K562 (cell line): ENCODE data around the gene ABCA3. TPM values are rescaled to one million over a fixed set of nuclear protein-coding genes. Genes with fewer than 3 reads are reported as not detected.

ENCODE experiments used
- CEBPB ChIP-seq: fragments of 450-650 bp; IDR thresholded peaks from 2 replicates; pipeline ENCODE4 v1.6.1; 2016; ENCODE audit warnings: missing genetic modification characterization, missing compliant biosample characterization
- ELF4 ChIP-seq: fragments of 450-650 bp; formaldehyde crosslinking; IDR thresholded peaks from 2 replicates; pipeline ENCODE4 v1.4.0; 2022; ENCODE audit warnings: missing genetic modification characterization
- GATAD2A ChIP-seq: fragments of 450-650 bp; IDR thresholded peaks from 2 replicates; pipeline ENCODE4 v1.6.1; 2017
- TCF3 ChIP-seq: sonication (generic); formaldehyde crosslinking; IDR thresholded peaks from 2 replicates; pipeline ENCODE4 v1.4.0; 2020; ENCODE audit warnings: mild to moderate bottlenecking, missing genetic modification reagents
- ZNF75A ChIP-seq: fragments of 450-650 bp; formaldehyde crosslinking; IDR thresholded peaks from 2 replicates; pipeline ENCODE4 v1.4.0; 2020; ENCODE audit warnings: mild to moderate bottlenecking
- polyA plus RNA-seq, 8 experiments: library from polyadenylated mRNA; depleted of rRNA in 4 of 8; stranded (reverse) in 5 of 8; unstranded in 3 of 8; fragments of >200 nt; fragmentation: Nextera tagmentation in 2 of 8; fragmentation: Illumina TruSeq in 1 of 8; extraction: Ambion mirVana in 2 of 8; extraction: Trizol in 1 of 8; gene quantifications; 2 replicates each; pipeline versions ENCODE4 v1.2.1 to v1.2.3, GENCODE V29; 2011 to 2014; ENCODE audit warnings: inconsistent platforms in 1 of 8, missing spikeins in 1 of 8
- total RNA-seq, 7 experiments: library from RNA; depleted of rRNA in 6 of 7; stranded (reverse); fragments of >200 nt in 6 of 7; fragmentation: Illumina TruSeq in 2 of 7; extraction: Trizol in 2 of 7; gene quantifications; 2 replicates each; pipeline versions ENCODE4 v1.2.1 to v1.2.3, GENCODE V29; 2011 to 2021; ENCODE audit warnings: low replicate concordance in 1 of 7
- TF ChIP-seq, protein P1 (sequence below): fragments of 450-650 bp; IDR thresholded peaks from 2 replicates; pipeline ENCODE4 v1.6.1; 2016
- TF ChIP-seq, protein P2 (sequence below): fragments of 450-650 bp; formaldehyde crosslinking; IDR thresholded peaks from 2 replicates; pipeline ENCODE4 v1.4.0; 2022; ENCODE audit warnings: mild to moderate bottlenecking, moderate library complexity
- TF ChIP-seq, protein P3 (sequence below): IDR thresholded peaks from 3 replicates; pipeline ENCODE4 v1.6.1; 2011; ENCODE audit warnings: borderline replicate concordance, mild to moderate bottlenecking, moderate library complexity; ENCODE audit not compliant: insufficient read length; ENCODE audit errors: extremely low read depth
- TF ChIP-seq, protein P4 (sequence below), 2 experiments: IDR thresholded peaks in 1 of 2; conservative IDR thresholded peaks in 1 of 2; 2 replicates each; pipeline ENCODE4 v1.6.1; 2016; ENCODE audit warnings: low read depth in 2 of 2, mild to moderate bottlenecking in 1 of 2, missing compliant biosample characterization in 1 of 2, missing genetic modification characterization in 1 of 2, moderate library complexity in 1 of 2
- TF ChIP-seq, protein P5 (sequence below): fragments of 450-650 bp; IDR thresholded peaks from 2 replicates; pipeline ENCODE4 v1.6.1; 2016; ENCODE audit warnings: low read depth

ABCA3 gene
- total and polyA plus RNA-seq, 9 of the 15 experiments (the other 6 are each of a cell fraction or from before 2014, with no cell fraction given): 0.66 to 23.7 (median 6.9) TPM

DNA sequence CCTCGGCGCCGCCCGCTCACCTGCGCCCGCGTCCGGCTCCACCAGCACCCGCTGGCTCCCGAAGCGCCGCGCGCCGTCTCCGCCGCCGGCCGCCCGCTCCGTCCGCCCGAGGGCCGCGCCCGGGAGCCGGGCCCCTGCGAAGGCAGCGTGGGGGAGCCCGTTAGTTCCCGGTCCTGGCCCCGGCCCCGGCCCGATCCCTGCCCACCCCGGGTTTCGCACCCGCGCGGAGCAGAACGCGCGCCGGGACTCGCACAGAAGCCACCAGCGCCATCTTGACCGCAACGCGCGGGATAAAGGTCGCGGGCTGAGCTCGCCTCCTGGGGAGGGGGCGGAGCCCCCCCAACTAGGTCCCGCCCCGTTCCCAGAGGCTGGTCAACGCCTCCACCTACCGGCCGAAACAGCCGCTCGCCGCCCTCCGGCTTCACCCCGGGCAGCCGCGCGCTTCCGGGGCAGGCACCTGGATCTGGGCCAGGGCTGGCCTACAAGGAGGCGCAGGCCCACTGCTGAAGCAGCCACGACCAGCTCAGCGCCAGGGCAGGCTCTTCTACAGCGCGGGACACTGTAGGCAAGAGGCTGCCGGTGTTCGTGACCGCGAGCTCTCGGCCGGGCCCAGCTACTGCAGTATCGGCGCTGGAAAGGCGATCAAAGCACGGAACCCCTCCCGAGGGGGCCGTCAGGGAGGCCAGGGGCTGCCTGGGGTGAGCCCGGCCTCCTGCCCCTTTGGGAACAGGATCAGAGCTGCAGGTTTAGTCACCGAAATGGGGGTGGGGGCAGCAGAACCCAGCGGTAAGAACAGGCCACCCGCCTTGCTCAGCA is 89.0 kb downstream of the ABCA3 start, which contains the start of gene ECI1 (continued):
- TF ChIP-seq, protein P1, sequence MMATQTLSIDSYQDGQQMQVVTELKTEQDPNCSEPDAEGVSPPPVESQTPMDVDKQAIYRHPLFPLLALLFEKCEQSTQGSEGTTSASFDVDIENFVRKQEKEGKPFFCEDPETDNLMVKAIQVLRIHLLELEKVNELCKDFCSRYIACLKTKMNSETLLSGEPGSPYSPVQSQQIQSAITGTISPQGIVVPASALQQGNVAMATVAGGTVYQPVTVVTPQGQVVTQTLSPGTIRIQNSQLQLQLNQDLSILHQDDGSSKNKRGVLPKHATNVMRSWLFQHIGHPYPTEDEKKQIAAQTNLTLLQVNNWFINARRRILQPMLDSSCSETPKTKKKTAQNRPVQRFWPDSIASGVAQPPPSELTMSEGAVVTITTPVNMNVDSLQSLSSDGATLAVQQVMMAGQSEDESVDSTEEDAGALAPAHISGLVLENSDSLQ: no peak
- TF ChIP-seq GATAD2A (no peak), ELF4 (CRISPR knock-in tag) (no peak), CEBPB (tag) (no peak), ZNF75A (CRISPR knock-in tag) (no peak), TCF3 (CRISPR knock-in tag) (peak; percentile 30; the same call in 1 of the 2 replicates)
- TF ChIP-seq, protein P2, sequence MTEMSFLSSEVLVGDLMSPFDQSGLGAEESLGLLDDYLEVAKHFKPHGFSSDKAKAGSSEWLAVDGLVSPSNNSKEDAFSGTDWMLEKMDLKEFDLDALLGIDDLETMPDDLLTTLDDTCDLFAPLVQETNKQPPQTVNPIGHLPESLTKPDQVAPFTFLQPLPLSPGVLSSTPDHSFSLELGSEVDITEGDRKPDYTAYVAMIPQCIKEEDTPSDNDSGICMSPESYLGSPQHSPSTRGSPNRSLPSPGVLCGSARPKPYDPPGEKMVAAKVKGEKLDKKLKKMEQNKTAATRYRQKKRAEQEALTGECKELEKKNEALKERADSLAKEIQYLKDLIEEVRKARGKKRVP (CRISPR knock-in tag): no peak
- TF ChIP-seq, protein P3, sequence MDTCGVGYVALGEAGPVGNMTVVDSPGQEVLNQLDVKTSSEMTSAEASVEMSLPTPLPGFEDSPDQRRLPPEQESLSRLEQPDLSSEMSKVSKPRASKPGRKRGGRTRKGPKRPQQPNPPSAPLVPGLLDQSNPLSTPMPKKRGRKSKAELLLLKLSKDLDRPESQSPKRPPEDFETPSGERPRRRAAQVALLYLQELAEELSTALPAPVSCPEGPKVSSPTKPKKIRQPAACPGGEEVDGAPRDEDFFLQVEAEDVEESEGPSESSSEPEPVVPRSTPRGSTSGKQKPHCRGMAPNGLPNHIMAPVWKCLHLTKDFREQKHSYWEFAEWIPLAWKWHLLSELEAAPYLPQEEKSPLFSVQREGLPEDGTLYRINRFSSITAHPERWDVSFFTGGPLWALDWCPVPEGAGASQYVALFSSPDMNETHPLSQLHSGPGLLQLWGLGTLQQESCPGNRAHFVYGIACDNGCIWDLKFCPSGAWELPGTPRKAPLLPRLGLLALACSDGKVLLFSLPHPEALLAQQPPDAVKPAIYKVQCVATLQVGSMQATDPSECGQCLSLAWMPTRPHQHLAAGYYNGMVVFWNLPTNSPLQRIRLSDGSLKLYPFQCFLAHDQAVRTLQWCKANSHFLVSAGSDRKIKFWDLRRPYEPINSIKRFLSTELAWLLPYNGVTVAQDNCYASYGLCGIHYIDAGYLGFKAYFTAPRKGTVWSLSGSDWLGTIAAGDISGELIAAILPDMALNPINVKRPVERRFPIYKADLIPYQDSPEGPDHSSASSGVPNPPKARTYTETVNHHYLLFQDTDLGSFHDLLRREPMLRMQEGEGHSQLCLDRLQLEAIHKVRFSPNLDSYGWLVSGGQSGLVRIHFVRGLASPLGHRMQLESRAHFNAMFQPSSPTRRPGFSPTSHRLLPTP: no peak
- TF ChIP-seq, protein P4, sequence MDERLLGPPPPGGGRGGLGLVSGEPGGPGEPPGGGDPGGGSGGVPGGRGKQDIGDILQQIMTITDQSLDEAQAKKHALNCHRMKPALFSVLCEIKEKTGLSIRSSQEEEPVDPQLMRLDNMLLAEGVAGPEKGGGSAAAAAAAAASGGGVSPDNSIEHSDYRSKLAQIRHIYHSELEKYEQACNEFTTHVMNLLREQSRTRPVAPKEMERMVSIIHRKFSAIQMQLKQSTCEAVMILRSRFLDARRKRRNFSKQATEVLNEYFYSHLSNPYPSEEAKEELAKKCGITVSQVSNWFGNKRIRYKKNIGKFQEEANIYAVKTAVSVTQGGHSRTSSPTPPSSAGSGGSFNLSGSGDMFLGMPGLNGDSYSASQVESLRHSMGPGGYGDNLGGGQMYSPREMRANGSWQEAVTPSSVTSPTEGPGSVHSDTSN (CRISPR knock-in tag; IDR thresholded peaks at IDR 0.05; ENCODE audit: low read depth): no peak
- TF ChIP-seq, protein P4 (tag; conservative IDR thresholded peaks at IDR 0.05; ENCODE audit: low read depth): no peak
- TF ChIP-seq, protein P5, sequence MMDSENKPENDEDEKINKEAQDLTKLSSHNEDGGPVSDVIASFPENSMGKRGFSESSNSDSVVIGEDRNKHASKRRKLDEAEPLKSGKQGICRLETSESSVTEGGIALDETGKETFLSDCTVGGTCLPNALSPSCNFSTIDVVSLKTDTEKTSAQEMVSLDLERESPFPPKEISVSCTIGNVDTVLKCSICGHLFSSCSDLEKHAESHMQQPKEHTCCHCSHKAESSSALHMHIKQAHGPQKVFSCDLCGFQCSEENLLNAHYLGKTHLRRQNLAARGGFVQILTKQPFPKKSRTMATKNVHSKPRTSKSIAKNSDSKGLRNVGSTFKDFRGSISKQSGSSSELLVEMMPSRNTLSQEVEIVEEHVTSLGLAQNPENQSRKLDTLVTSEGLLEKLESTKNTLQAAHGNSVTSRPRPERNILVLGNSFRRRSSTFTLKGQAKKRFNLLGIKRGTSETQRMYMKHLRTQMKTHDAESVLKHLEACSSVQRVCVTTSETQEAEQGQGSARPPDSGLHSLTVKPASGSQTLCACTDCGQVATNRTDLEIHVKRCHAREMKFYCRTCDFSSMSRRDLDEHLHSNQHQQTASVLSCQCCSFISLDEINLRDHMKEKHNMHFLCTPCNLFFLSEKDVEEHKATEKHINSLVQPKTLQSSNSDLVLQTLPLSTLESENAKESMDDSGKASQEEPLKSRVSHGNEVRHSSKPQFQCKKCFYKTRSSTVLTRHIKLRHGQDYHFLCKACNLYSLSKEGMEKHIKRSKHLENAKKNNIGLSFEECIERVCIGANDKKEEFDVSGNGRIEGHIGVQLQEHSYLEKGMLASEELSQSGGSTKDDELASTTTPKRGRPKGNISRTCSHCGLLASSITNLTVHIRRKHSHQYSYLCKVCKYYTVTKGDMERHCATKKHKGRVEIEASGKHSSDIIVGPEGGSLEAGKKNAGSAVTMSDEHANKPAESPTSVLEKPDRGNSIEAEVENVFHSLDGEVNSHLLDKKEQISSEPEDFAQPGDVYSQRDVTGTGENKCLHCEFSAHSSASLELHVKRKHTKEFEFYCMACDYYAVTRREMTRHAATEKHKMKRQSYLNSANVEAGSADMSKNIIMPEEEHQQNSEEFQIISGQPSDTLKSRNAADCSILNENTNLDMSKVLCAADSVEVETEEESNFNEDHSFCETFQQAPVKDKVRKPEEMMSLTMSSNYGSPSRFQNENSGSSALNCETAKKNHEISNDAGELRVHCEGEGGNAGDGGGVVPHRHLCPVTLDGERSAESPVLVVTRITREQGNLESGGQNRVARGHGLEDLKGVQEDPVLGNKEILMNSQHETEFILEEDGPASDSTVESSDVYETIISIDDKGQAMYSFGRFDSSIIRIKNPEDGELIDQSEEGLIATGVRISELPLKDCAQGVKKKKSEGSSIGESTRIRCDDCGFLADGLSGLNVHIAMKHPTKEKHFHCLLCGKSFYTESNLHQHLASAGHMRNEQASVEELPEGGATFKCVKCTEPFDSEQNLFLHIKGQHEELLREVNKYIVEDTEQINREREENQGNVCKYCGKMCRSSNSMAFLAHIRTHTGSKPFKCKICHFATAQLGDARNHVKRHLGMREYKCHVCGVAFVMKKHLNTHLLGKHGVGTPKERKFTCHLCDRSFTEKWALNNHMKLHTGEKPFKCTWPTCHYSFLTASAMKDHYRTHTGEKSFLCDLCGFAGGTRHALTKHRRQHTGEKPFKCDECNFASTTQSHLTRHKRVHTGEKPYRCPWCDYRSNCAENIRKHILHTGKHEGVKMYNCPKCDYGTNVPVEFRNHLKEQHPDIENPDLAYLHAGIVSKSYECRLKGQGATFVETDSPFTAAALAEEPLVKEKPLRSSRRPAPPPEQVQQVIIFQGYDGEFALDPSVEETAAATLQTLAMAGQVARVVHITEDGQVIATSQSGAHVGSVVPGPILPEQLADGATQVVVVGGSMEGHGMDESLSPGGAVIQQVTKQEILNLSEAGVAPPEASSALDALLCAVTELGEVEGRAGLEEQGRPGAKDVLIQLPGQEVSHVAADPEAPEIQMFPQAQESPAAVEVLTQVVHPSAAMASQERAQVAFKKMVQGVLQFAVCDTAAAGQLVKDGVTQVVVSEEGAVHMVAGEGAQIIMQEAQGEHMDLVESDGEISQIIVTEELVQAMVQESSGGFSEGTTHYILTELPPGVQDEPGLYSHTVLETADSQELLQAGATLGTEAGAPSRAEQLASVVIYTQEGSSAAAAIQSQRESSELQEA: no peak
